Measurements from ENCODE around the gene LAMA5.

DNA sequence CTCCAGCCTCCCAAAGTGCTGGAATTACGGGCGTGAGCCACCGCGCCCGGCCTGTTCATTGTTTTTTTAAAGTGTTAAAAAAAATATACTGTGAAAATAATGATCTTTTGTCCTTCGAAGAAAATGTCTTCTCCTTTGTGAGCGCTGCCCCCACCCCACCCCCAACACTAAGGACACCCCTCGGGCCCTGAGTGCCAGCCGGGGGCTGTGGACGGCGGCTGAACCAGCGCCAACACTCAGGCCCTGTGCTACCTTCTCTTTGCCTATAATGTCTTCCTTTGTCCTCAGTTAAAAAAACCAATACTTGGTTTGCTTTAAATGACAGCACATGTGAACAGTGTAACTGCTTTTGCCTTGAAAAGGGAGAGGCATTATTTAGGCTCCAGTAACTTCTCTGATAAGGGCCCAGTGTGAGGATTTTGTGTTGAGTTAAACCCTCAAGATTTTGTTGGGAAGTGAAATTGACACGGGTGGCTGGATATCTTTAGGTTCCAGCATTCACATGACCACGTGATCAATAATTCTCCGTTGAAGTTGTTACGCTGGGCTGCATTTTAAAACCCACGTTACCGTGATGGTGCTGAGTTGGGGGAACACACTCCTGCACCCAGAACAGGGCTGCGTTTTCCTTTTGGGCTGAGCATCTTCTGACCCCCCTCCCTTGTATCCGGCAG lies 73.9 kb downstream of the LAMA5 start:
- TF ChIP-seq, protein P1, sequence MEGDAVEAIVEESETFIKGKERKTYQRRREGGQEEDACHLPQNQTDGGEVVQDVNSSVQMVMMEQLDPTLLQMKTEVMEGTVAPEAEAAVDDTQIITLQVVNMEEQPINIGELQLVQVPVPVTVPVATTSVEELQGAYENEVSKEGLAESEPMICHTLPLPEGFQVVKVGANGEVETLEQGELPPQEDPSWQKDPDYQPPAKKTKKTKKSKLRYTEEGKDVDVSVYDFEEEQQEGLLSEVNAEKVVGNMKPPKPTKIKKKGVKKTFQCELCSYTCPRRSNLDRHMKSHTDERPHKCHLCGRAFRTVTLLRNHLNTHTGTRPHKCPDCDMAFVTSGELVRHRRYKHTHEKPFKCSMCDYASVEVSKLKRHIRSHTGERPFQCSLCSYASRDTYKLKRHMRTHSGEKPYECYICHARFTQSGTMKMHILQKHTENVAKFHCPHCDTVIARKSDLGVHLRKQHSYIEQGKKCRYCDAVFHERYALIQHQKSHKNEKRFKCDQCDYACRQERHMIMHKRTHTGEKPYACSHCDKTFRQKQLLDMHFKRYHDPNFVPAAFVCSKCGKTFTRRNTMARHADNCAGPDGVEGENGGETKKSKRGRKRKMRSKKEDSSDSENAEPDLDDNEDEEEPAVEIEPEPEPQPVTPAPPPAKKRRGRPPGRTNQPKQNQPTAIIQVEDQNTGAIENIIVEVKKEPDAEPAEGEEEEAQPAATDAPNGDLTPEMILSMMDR (conservative IDR thresholded peaks at IDR 0.05 in 1 of 2, IDR thresholded peaks at IDR 0.05 in 1 of 2; ENCODE audit: extremely low read depth in 1 of 2, insufficient read depth in 1 of 2, low read depth in 1 of 2, low read length in 2 of 2) = no peak
- no peak for TF ChIP-seq EZH2 (IDR thresholded peaks at IDR 0.05; ENCODE audit: borderline replicate concordance, low read length)

Measured in mammary epithelial cell (primary cell).